IPS DF 6.9 (cell line): ENCODE measurements around the gene IQCK.

Experiments
- DNase-seq: peaks from one replicate; pipeline ENCODE4 v3.0.0-alpha.2; 2013; ENCODE audit warnings: low read depth, low spot score
- H3K27ac ChIP-seq: one replicate; pipeline ENCODE4 v1.5.1; 2013; ENCODE audit warnings: low read length, control low read depth
- H3K27me3 ChIP-seq: 2 replicates; pipeline ENCODE4 v1.6.1; 2013; ENCODE audit warnings: mild to moderate bottlenecking, low read length; ENCODE audit not compliant: control insufficient read depth, insufficient read depth
- H3K36me3 ChIP-seq: 2 replicates; pipeline ENCODE4 v1.6.1; 2013; ENCODE audit warnings: low read length; ENCODE audit not compliant: control insufficient read depth, insufficient read depth
- H3K4me1 ChIP-seq: 2 replicates; pipeline ENCODE4 v1.6.1; 2013; ENCODE audit warnings: low read length; ENCODE audit not compliant: control insufficient read depth, insufficient read depth
- H3K4me3 ChIP-seq: 2 replicates; pipeline ENCODE4 v1.5.1; 2013; ENCODE audit warnings: mild to moderate bottlenecking, low read length
- H3K9me3 ChIP-seq: 2 replicates; pipeline ENCODE4 v1.6.1; 2013; ENCODE audit warnings: low read length, inconsistent platforms; ENCODE audit not compliant: control insufficient read depth, insufficient read depth
- WGBS: extraction: QIAGEN DNeasy Blood & Tissue Kit; methylation state at CpG from one replicate; pipeline ENCODE4 v1.1.7; 2013; ENCODE audit warnings: mixed read lengths, missing lambda C conversion rate; ENCODE audit not compliant: insufficient read length, insufficient coverage; 5-methylcytosine and 5-hydroxymethylcytosine counted together

The IQCK gene

GRCh38 chr16:19874026-19874425 lies 156.0 kb downstream of the IQCK start:
- peaks cover 10% of the 10 kb centered on the region for H3K4me1 ChIP-seq
- no peaks in the 10 kb centered on the region for H3K9me3 ChIP-seq
- H3K4me3 ChIP-seq, result no peak overlapping the region
- H3K27me3 ChIP-seq, result no peaks in the 10 kb centered on the region
- peaks cover 23% of the 10 kb centered on the region for H3K36me3 ChIP-seq
- WGBS, result no CpG with 5 or more reads among the region's 8 CpGs
- DNase-seq, result no peak
- no peak overlapping the region for H3K27ac ChIP-seq

GRCh38 chr16:19874851-19875546 lies 156.9 kb downstream of the IQCK start:
- peaks cover 14% of the 10 kb centered on the region for H3K4me1 ChIP-seq
- peaks cover 23% of the 10 kb centered on the region for H3K36me3 ChIP-seq
- no CpG with 5 or more reads among the region's 18 CpGs for WGBS
- no peak for DNase-seq
- H3K9me3 ChIP-seq, result no peaks in the 10 kb centered on the region
- no peak overlapping the region for H3K4me3 ChIP-seq
- H3K27ac ChIP-seq, result no peak overlapping the region
- no peaks in the 10 kb centered on the region for H3K27me3 ChIP-seq

- no peak overlapping the region for H3K27ac ChIP-seq
- no peak overlapping the region for H3K4me3 ChIP-seq
- peaks cover 14% of the 10 kb centered on the region for H3K4me1 ChIP-seq
- no peaks in the 10 kb centered on the region for H3K27me3 ChIP-seq
- no peak for DNase-seq
- WGBS, result no CpG with 5 or more reads among the region's 6 CpGs
- H3K36me3 ChIP-seq, result peaks cover 16% of the 10 kb centered on the region
- H3K9me3 ChIP-seq, result no peaks in the 10 kb centered on the region
These were observed 157.8 kb downstream of the IQCK start for GRCh38 chr16:19875900-19876299.

DNA sequence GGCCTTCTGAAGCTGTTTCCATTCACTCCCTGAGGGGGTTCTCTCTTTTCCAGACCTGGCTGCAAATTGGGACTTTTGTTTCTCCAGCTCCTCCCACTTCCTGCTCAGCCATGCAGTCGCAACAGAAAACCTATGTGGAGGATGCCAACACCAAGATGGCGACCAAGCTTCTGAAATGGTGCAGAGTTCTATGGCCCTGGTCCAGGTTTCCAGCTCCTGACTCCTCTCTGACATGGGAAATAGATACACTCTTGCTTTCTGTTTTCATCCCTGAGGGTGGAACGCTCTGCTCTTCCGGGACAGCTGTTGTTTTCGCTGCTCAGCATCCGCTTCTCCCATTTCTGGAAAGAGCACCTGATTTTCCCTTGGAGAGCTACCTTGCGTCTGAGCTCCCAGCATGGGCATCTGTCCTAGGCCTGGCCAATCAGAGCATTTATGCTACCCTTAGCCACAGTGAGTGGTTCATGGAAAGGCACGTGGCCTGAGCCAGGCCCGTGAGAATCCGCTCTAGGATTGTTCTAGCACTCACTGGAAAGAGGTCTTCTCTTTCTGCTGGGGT lies 158.5 kb downstream of the IQCK start:
- WGBS, result no CpG with 5 or more reads among the region's 10 CpGs
- no peak overlapping the region for H3K4me3 ChIP-seq
- peaks cover 17% of the 10 kb centered on the region for H3K4me1 ChIP-seq
- DNase-seq, result no peak
- no peaks in the 10 kb centered on the region for H3K27me3 ChIP-seq
- H3K9me3 ChIP-seq, result no peaks in the 10 kb centered on the region
- peaks cover 14% of the 10 kb centered on the region for H3K36me3 ChIP-seq
- no peak overlapping the region for H3K27ac ChIP-seq

- no peak overlapping the region for H3K27ac ChIP-seq
- 0 out of 2 replicates have a peak, but pooled peaks cover 6% of the 10 kb centered on the region for H3K36me3 ChIP-seq
- no peaks in the 10 kb centered on the region for H3K27me3 ChIP-seq
- no peak for DNase-seq
- peaks cover 19% of the 10 kb centered on the region for H3K4me1 ChIP-seq
- no peak overlapping the region for H3K4me3 ChIP-seq
- H3K9me3 ChIP-seq, result no peaks in the 10 kb centered on the region
- WGBS, result no CpG with 5 or more reads among the region's 11 CpGs
These were observed 160.7 kb downstream of the IQCK start for GRCh38 chr16:19878757-19879156.

DNA sequence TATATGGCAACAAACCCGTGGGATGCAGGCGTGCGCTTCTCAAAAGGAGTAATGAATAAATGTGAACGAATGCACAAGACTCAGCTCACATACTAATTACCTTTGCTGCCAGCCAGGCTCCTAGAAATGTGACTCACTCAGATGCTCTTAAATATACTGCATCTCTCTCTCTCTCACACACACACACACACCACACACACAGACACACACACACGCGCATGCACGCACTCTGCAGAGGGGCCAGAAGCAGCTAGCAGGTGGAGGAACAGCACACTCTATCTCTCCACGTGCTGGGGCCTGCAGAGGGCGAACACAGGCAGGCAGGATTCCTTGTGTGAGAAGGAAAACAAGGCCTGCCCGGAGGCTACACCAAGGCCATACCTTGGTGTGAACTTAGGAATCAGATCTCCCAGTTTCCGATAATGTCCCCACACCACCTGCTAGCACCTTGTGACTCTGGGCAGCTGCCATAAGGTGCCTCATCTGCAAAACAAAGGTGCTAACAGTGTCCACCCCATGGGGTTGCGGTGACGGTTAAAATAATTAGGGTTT lies 161.2 kb downstream of the IQCK start:
- DNase-seq, result no peak
- H3K4me1 ChIP-seq, result peaks cover 19% of the 10 kb centered on the region
- H3K4me3 ChIP-seq, result no peak overlapping the region
- H3K36me3 ChIP-seq, result 0 out of 2 replicates have a peak, but pooled peaks cover 6% of the 10 kb centered on the region
- no peaks in the 10 kb centered on the region for H3K27me3 ChIP-seq
- no peak overlapping the region for H3K27ac ChIP-seq
- WGBS, result no CpG with 5 or more reads among the region's 13 CpGs
- H3K9me3 ChIP-seq, result no peaks in the 10 kb centered on the region

DNA sequence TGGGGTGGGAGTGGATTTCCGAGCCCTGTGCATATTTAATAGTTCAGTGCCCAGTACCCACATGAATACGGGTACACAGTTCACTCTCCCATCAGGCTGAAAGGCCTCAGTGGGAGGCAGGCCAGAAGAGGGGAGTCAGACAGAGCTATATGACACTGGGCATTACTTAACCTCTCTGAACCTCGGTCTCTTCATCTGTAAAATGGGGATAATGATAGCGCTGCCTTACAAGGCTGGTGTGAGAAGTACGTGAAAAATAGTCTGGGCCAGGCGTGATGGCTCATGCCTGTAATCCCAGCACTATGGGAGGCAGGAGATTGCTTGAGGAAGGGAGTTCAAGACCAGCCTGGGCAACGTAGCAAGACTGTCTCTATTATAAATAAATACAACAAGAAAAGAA lies 163.0 kb downstream of the IQCK start:
- H3K9me3 ChIP-seq, result no peaks in the 10 kb centered on the region
- DNase-seq, result no peak
- no CpG with 5 or more reads among the region's 7 CpGs for WGBS
- H3K27ac ChIP-seq, result no peak overlapping the region
- peaks cover 21% of the 10 kb centered on the region for H3K4me1 ChIP-seq
- H3K36me3 ChIP-seq, result 0 out of 2 replicates have a peak, but pooled peaks cover 6% of the 10 kb centered on the region
- H3K4me3 ChIP-seq, result no peak overlapping the region
- no peaks in the 10 kb centered on the region for H3K27me3 ChIP-seq

GRCh38 chr16:19881783-19882182 lies 163.7 kb downstream of the IQCK start:
- peaks cover 15% of the 10 kb centered on the region for H3K4me1 ChIP-seq
- no CpG with 5 or more reads among the region's 6 CpGs for WGBS

DNA sequence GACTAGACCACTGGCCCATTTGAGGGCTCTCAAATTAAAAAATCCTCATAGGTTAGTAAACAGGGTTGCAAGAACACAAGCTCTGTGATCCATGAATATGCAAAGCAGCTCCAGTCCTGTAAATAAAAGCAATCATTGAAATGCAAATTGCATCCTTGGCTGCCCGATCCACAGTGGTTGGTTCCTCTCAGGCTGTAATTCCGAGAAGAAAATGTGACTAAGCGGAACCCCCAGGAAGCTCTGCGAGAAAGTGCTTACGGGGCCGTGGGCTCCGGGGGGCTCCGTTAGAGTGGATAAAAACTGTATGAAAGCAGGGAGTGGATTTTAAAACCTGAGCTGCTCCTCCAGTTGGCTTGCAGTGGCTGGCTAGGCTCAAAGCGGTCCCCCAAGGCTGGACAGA lies 164.1 kb downstream of the IQCK start:
- H3K4me3 ChIP-seq, result peak overlapping the region; percentile 21; the same call in 1 of the 2 replicates
- WGBS, result no CpG with 5 or more reads among the region's 9 CpGs
- peak overlapping the region; percentile 11 for H3K27ac ChIP-seq

More at GRCh38 chr16:19881783-19882182, 163.7 kb downstream of the IQCK start:
- Histone ChIP-seq H3K9me3 (no peaks in the 10 kb centered on the region), H3K27me3 (no peaks in the 10 kb centered on the region), H3K4me3 (no peak overlapping the region), H3K27ac (peak overlapping the region; percentile 11), H3K36me3 (0 out of 2 replicates have a peak, but pooled peaks cover 6% of the 10 kb centered on the region)
- no peak for DNase-seq

GRCh38 chr16:19882646-19883045 lies 164.6 kb downstream of the IQCK start:
- DNase-seq, result no peak
- no CpG with 5 or more reads among the region's 3 CpGs for WGBS
- Histone ChIP-seq H3K9me3 (no peaks in the 10 kb centered on the region), H3K4me1 (peaks cover 14% of the 10 kb centered on the region; the same call in 1 of the 2 replicates), H3K27ac (no peak overlapping the region), H3K36me3 (0 out of 2 replicates have a peak, but pooled peaks cover 6% of the 10 kb centered on the region), H3K4me3 (peak overlapping the region; percentile 94; the same call in 1 of the 2 replicates), H3K27me3 (no peaks in the 10 kb centered on the region)

More for the DNA sequence above, 164.1 kb downstream of the IQCK start:
- H3K4me1 ChIP-seq, result peaks cover 14% of the 10 kb centered on the region
- DNase-seq, result no peak
- 0 out of 2 replicates have a peak, but pooled peaks cover 6% of the 10 kb centered on the region for H3K36me3 ChIP-seq
- H3K27me3 ChIP-seq, result no peaks in the 10 kb centered on the region
- H3K9me3 ChIP-seq, result no peaks in the 10 kb centered on the region
